ENCODE measurements around the gene PDCD4.
"Not testable (repeated sequence)": the region's sequence is repeated elsewhere in the genome, so short reads cannot be mapped to it uniquely, and the experiment has no call there.

The PDCD4 gene

GRCh38 chr10:110864662-110865140 lies 7.0 kb upstream of the PDCD4 start:
- H3K27me3 ChIP-seq (ENCODE audit: insufficient read depth, low read length, poor library complexity), result no peaks in the 10 kb centered on the region
- no peak overlapping the region for H3K27ac ChIP-seq (ENCODE audit: low read depth, low read length)
- no peak overlapping the region for H3K4me2 ChIP-seq (ENCODE audit: low read length)
- H3K4me1 ChIP-seq (ENCODE audit: control insufficient read depth, low read depth, low read length), result peaks cover under 1% of the 10 kb centered on the region
- no peaks in the 10 kb centered on the region for H3K36me3 ChIP-seq (ENCODE audit: control insufficient read depth, insufficient read depth, low read length)
- H2AK5ac ChIP-seq (ENCODE audit: low read length), result no peak overlapping the region
- H3K56ac ChIP-seq (ENCODE audit: low read length), result no peak overlapping the region
- no peak for DNase-seq
- H4K5ac ChIP-seq (ENCODE audit: low read length), result no peak overlapping the region
- H3K9ac ChIP-seq (ENCODE audit: low read length), result no peak overlapping the region
- no peak overlapping the region for H2BK5ac ChIP-seq (ENCODE audit: low read length)
- H3K4me3 ChIP-seq (ENCODE audit: low read length), result no peak overlapping the region
- H3K79me1 ChIP-seq (ENCODE audit: low read length), result no peaks in the 10 kb centered on the region
- H4K8ac ChIP-seq (ENCODE audit: low read depth, low read length), result no peak overlapping the region
- WGBS (ENCODE audit: extremely low coverage, insufficient coverage, low lambda C conversion rate), result no CpG with 5 or more reads among the region's 6 CpGs
- no peak overlapping the region for H3K18ac ChIP-seq (ENCODE audit: low read length)
- no peak overlapping the region for H3K4ac ChIP-seq (ENCODE audit: low read depth, low read length)
- H2BK120ac ChIP-seq (ENCODE audit: low read depth, low read length), result no peak overlapping the region
- H3K23ac ChIP-seq (ENCODE audit: low read length), result no peak overlapping the region
- H2BK15ac ChIP-seq (replicated peaks; ENCODE audit: low read depth), result no peak overlapping the region
- no peaks in the 10 kb centered on the region for H3K79me2 ChIP-seq (ENCODE audit: control insufficient read depth, insufficient read depth, low read length)

GRCh38 chr10:110865186-110865808 lies 6.4 kb upstream of the PDCD4 start:
- no peak overlapping the region for H2AK5ac ChIP-seq (ENCODE audit: low read length)

GRCh38 chr10:110865809-110866482 lies 5.8 kb upstream of the PDCD4 start:
- no peak overlapping the region for H3K4me3 ChIP-seq (ENCODE audit: low read length)
- no peak overlapping the region for H3K4me2 ChIP-seq (ENCODE audit: low read length)
- H3K18ac ChIP-seq (ENCODE audit: low read length), result no peak overlapping the region
- H2BK15ac ChIP-seq (replicated peaks; ENCODE audit: low read depth), result no peak overlapping the region
- H4K5ac ChIP-seq (ENCODE audit: low read length), result no peak overlapping the region
- H3K9ac ChIP-seq (ENCODE audit: low read length), result no peak overlapping the region
- H3K27me3 ChIP-seq (ENCODE audit: insufficient read depth, low read length, poor library complexity), result no peaks in the 10 kb centered on the region
- no peak for DNase-seq
- WGBS (ENCODE audit: extremely low coverage, insufficient coverage, low lambda C conversion rate), result 100% methylated on average over 2 of the region's 4 CpGs
- no peaks in the 10 kb centered on the region for H3K79me2 ChIP-seq (ENCODE audit: control insufficient read depth, insufficient read depth, low read length)
- H3K27ac ChIP-seq (ENCODE audit: low read depth, low read length), result no peak overlapping the region
- no peak overlapping the region for H3K56ac ChIP-seq (ENCODE audit: low read length)
- peaks cover under 1% of the 10 kb centered on the region for H3K4me1 ChIP-seq (ENCODE audit: control insufficient read depth, low read depth, low read length)
- no peak overlapping the region for H2BK5ac ChIP-seq (ENCODE audit: low read length)
- no peaks in the 10 kb centered on the region for H3K36me3 ChIP-seq (ENCODE audit: control insufficient read depth, insufficient read depth, low read length)
- no peak overlapping the region for H3K23ac ChIP-seq (ENCODE audit: low read length)
- H4K8ac ChIP-seq (ENCODE audit: low read depth, low read length), result no peak overlapping the region
- no peak overlapping the region for H2BK120ac ChIP-seq (ENCODE audit: low read depth, low read length)
- no peak overlapping the region for H2AK5ac ChIP-seq (ENCODE audit: low read length)
- H3K4ac ChIP-seq (ENCODE audit: low read depth, low read length), result no peak overlapping the region
- H3K79me1 ChIP-seq (ENCODE audit: low read length), result no peaks in the 10 kb centered on the region

More at GRCh38 chr10:110865186-110865808, 6.4 kb upstream of the PDCD4 start:
- H3K23ac ChIP-seq (ENCODE audit: low read length), result no peak overlapping the region
- H3K18ac ChIP-seq (ENCODE audit: low read length), result no peak overlapping the region
- H3K27me3 ChIP-seq (ENCODE audit: insufficient read depth, low read length, poor library complexity), result no peaks in the 10 kb centered on the region
- no peak overlapping the region for H3K4me2 ChIP-seq (ENCODE audit: low read length)
- no peaks in the 10 kb centered on the region for H3K79me1 ChIP-seq (ENCODE audit: low read length)
- no peak overlapping the region for H2BK15ac ChIP-seq (replicated peaks; ENCODE audit: low read depth)
- H3K56ac ChIP-seq (ENCODE audit: low read length), result no peak overlapping the region
- no peak for DNase-seq
- H3K79me2 ChIP-seq (ENCODE audit: control insufficient read depth, insufficient read depth, low read length), result no peaks in the 10 kb centered on the region
- no peak overlapping the region for H2BK5ac ChIP-seq (ENCODE audit: low read length)
- no peak overlapping the region for H3K27ac ChIP-seq (ENCODE audit: low read depth, low read length)
- H3K9ac ChIP-seq (ENCODE audit: low read length), result no peak overlapping the region
- no peak overlapping the region for H4K5ac ChIP-seq (ENCODE audit: low read length)
- H3K4me3 ChIP-seq (ENCODE audit: low read length), result no peak overlapping the region
- no peaks in the 10 kb centered on the region for H3K36me3 ChIP-seq (ENCODE audit: control insufficient read depth, insufficient read depth, low read length)
- no peak overlapping the region for H4K8ac ChIP-seq (ENCODE audit: low read depth, low read length)
- no peaks in the 10 kb centered on the region for H3K4me1 ChIP-seq (ENCODE audit: control insufficient read depth, low read depth, low read length)
- H3K4ac ChIP-seq (ENCODE audit: low read depth, low read length), result no peak overlapping the region
- WGBS (ENCODE audit: extremely low coverage, insufficient coverage, low lambda C conversion rate), result no CpG with 5 or more reads among the region's 6 CpGs
- H2BK120ac ChIP-seq (ENCODE audit: low read depth, low read length), result no peak overlapping the region

- H3K9ac ChIP-seq (ENCODE audit: low read length); H2BK15ac ChIP-seq (replicated peaks; ENCODE audit: low read depth); H3K36me3 ChIP-seq (ENCODE audit: control insufficient read depth, insufficient read depth, low read length); H3K4ac ChIP-seq (ENCODE audit: low read depth, low read length); H3K23ac ChIP-seq (ENCODE audit: low read length); H3K79me1 ChIP-seq (ENCODE audit: low read length); H3K4me2 ChIP-seq (ENCODE audit: low read length); DNase-seq; H3K4me3 ChIP-seq (ENCODE audit: low read length); H3K4me1 ChIP-seq (ENCODE audit: control insufficient read depth, low read depth, low read length); H4K8ac ChIP-seq (ENCODE audit: low read depth, low read length); H4K5ac ChIP-seq (ENCODE audit: low read length); H3K56ac ChIP-seq (ENCODE audit: low read length); H3K27ac ChIP-seq (ENCODE audit: low read depth, low read length); H2BK5ac ChIP-seq (ENCODE audit: low read length); H2BK120ac ChIP-seq (ENCODE audit: low read depth, low read length); H3K79me2 ChIP-seq (ENCODE audit: control insufficient read depth, insufficient read depth, low read length); H2AK5ac ChIP-seq (ENCODE audit: low read length); H3K27me3 ChIP-seq (ENCODE audit: insufficient read depth, low read length, poor library complexity); H3K18ac ChIP-seq (ENCODE audit: low read length): not testable (repeated sequence)
- WGBS (ENCODE audit: extremely low coverage, insufficient coverage, low lambda C conversion rate), result no CpG with 5 or more reads among the region's 8 CpGs
These were observed 4.5 kb upstream of the PDCD4 start for GRCh38 chr10:110867011-110867806.

GRCh38 chr10:110867807-110868465 lies 3.8 kb upstream of the PDCD4 start:
- Histone ChIP-seq H2BK15ac (replicated peaks; ENCODE audit: low read depth) (no peak overlapping the region), H3K56ac (ENCODE audit: low read length) (no peak overlapping the region), H3K36me3 (ENCODE audit: control insufficient read depth, insufficient read depth, low read length) (no peaks in the 10 kb centered on the region), H3K4me3 (ENCODE audit: low read length) (no peak overlapping the region), H2BK120ac (ENCODE audit: low read depth, low read length) (no peak overlapping the region), H3K23ac (ENCODE audit: low read length) (no peak overlapping the region), H3K79me2 (ENCODE audit: control insufficient read depth, insufficient read depth, low read length) (no peaks in the 10 kb centered on the region), H2BK5ac (ENCODE audit: low read length) (no peak overlapping the region), H3K27me3 (ENCODE audit: insufficient read depth, low read length, poor library complexity) (no peaks in the 10 kb centered on the region), H3K4me1 (ENCODE audit: control insufficient read depth, low read depth, low read length) (peaks cover 5% of the 10 kb centered on the region), H3K18ac (ENCODE audit: low read length) (no peak overlapping the region), H3K9ac (ENCODE audit: low read length) (no peak overlapping the region), H3K4me2 (ENCODE audit: low read length) (no peak overlapping the region), H3K27ac (ENCODE audit: low read depth, low read length) (no peak overlapping the region), H4K5ac (ENCODE audit: low read length) (no peak overlapping the region), H4K8ac (ENCODE audit: low read depth, low read length) (no peak overlapping the region), H2AK5ac (ENCODE audit: low read length) (no peak overlapping the region), H3K4ac (ENCODE audit: low read depth, low read length) (no peak overlapping the region), H3K79me1 (ENCODE audit: low read length) (no peaks in the 10 kb centered on the region)
- no CpG with 5 or more reads among the region's 4 CpGs for WGBS (ENCODE audit: extremely low coverage, insufficient coverage, low lambda C conversion rate)
- DNase-seq, result no peak
